ENCODE measurements around the gene SMPDL3B.

DNA sequence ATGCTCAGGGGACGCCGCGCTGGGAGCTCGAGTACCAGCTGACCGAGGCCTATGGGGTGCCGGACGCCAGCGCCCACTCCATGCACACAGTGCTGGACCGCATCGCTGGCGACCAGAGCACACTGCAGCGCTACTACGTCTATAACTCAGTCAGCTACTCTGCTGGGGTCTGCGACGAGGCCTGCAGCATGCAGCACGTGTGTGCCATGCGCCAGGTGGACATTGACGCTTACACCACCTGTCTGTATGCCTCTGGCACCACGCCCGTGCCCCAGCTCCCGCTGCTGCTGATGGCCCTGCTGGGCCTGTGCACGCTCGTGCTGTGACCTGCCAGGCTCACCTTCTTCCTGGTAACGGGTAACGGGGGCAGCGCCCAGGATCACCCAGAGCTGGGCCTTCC lies 23.7 kb downstream of the SMPDL3B start:
- TF ChIP-seq CTCF (IDR thresholded peaks at IDR 0.05) (no peak), POLR2A (IDR thresholded peaks at IDR 0.05) (no peak)

Measured in gastroesophageal sphincter (tissue), 3 donors.